ENCODE data around the gene TMEM115. TPM values are rescaled to one million over a fixed set of nuclear protein-coding genes. Genes with fewer than 3 reads are reported as not detected.

The TMEM115 gene
- total and polyA plus RNA-seq, 9 of the 15 experiments (the other 6 are each of a cell fraction or from before 2014, with no cell fraction given), result 1.6 to 26.9 (median 14.1) TPM

- in situ Hi-C loops (cut with MboI) (no loop called here), intact Hi-C loops (cut with micrococcal nuclease) (no loop called here)
- CTCF ChIA-PET (ENCODE audit: low intra/inter-chr PET ratio), result no interaction called here
- Histone ChIP-seq H3K9ac (ENCODE audit: insufficient read depth in 1 of 2, low read depth in 2 of 2, low read length in 2 of 2) (peak overlapping the region in 1 of 2 experiments; percentile 79; a peak in 2 of 4 replicates), H3K79me2 (ENCODE audit: control insufficient read depth, insufficient read depth, low read length) (peaks cover 36% of the 10 kb centered on the region), H3K36me3 (ENCODE audit: control insufficient read depth, insufficient read depth, low read length) (no peaks in the 10 kb centered on the region), H3K27me3 (ENCODE audit: control insufficient read depth in 2 of 2, insufficient read depth in 2 of 2, low read length in 2 of 2) (no peaks in the 10 kb centered on the region), H2AFZ (ENCODE audit: low read depth, low read length) (no peak overlapping the region), H3K9me3 (replicated peaks; ENCODE audit: control insufficient read depth, insufficient read depth, low read depth, low read length) (no peaks in the 10 kb centered on the region), H3K27ac (ENCODE audit: extremely low read depth, low read depth, low read length) (no peak overlapping the region), H3K9me1 (ENCODE audit: control insufficient read depth, insufficient read depth, low read length) (peaks cover 3% of the 10 kb centered on the region), H4K20me1 (replicated peaks; ENCODE audit: control insufficient read depth, insufficient read depth, low read length) (no peaks in the 10 kb centered on the region), H3K4me2 (ENCODE audit: insufficient read depth, low read length) (no peak overlapping the region), H3K4me3 (no peak overlapping the region), H3K4me1 (replicated peaks in 1 of 2; ENCODE audit: control insufficient read depth in 2 of 2, insufficient read depth in 2 of 2, low read length in 2 of 2) (peaks cover 24 to 54% of the 10 kb centered on the region in 2 experiments; a peak in 4 of 5 replicates)
- BruUV-seq (replicated peaks), result no TSS peak
- no peak for ATAC-seq
- no peak for FAIRE-seq
- DNase-seq (ENCODE audit: extremely low read depth in 1 of 4, low spot score in 3 of 4), result no peak
- POLR2A ChIA-PET, result interaction anchor here (1.5 to 1.7 kb wide), 2 partner anchors 14 kb away, joined by 4 to 5 read pairs; partner anchors contain the start of gene TUSC2
- 78% methylated on average over 3 of the region's 13 CpGs for WGBS (ENCODE audit: insufficient coverage, low coverage, missing lambda C conversion rate)
- no peak for TF ChIP-seq RBM15 (IDR thresholded peaks at IDR 0.05; ENCODE audit: insufficient read depth, low read length)
- TF ChIP-seq ZNF318 (IDR thresholded peaks at IDR 0.05; ENCODE audit: borderline replicate concordance in 1 of 2, low read depth in 1 of 2), result no peak
- no peak for TF ChIP-seq ZFP30 (CRISPR knock-in tag; IDR thresholded peaks at IDR 0.05; ENCODE audit: borderline replicate concordance)
- no peak for TF ChIP-seq JUNB (CRISPR knock-in tag; conservative IDR thresholded peaks at IDR 0.05)
- TF ChIP-seq FOXK2 (conservative IDR thresholded peaks at IDR 0.05 in 1 of 2, IDR thresholded peaks at IDR 0.05 in 1 of 2; ENCODE audit: low read depth in 2 of 2), result no peak
- TF ChIP-seq PATZ1 (CRISPR knock-in tag; IDR thresholded peaks at IDR 0.05; ENCODE audit: borderline replicate concordance), result no peak
- no peak for TF ChIP-seq CXXC5 (CRISPR knock-in tag; IDR thresholded peaks at IDR 0.05)
- TF ChIP-seq ZBTB33 (CRISPR knock-in tag; IDR thresholded peaks at IDR 0.05), result no peak
These were observed 17.2 kb downstream of the TMEM115 start for GRCh38 chr3:50341996-50342650.
